ENCODE results near the gene MYH10.

The MYH10 gene

GRCh38 chr17:8470447-8471047 is 160.0 kb downstream of the MYH10 start:
- DNase-seq = no peak

- no peak for DNase-seq
Measured at GRCh38 chr17:8469964-8470363, 160.6 kb downstream of the MYH10 start.

- DNase-seq = no peak
Measured at GRCh38 chr17:8468980-8469379, 161.5 kb downstream of the MYH10 start.

- no peak for DNase-seq
Measured at GRCh38 chr17:8468127-8468526, 162.4 kb downstream of the MYH10 start.

GRCh38 chr17:8467527-8467926 is 163.0 kb downstream of the MYH10 start:
- no peak for DNase-seq

GRCh38 chr17:8466873-8467272 is 163.7 kb downstream of the MYH10 start:
- no peak for DNase-seq

- no peak for DNase-seq
Measured at GRCh38 chr17:8466456-8466855, 164.1 kb downstream of the MYH10 start.

- DNase-seq = no peak
Measured at GRCh38 chr17:8465759-8466158, 164.8 kb downstream of the MYH10 start.

GRCh38 chr17:8465356-8465755 is 165.2 kb downstream of the MYH10 start:
- no peak for DNase-seq

GRCh38 chr17:8464941-8465340 is 165.6 kb downstream of the MYH10 start:
- no peak for DNase-seq

- no peak for DNase-seq
Measured at GRCh38 chr17:8463099-8463498, 167.4 kb downstream of the MYH10 start.

GRCh38 chr17:8462564-8462963 is 168.0 kb downstream of the MYH10 start:
- DNase-seq = no peak

- DNase-seq = no peak
Measured at GRCh38 chr17:8459831-8460230, 170.7 kb downstream of the MYH10 start.

- no peak for DNase-seq
Measured at GRCh38 chr17:8459107-8459506, 171.4 kb downstream of the MYH10 start.

GRCh38 chr17:8458128-8458527 is 172.4 kb downstream of the MYH10 start:
- no peak for DNase-seq

GRCh38 chr17:8455665-8456209 is 174.8 kb downstream of the MYH10 start:
- DNase-seq = no peak

GRCh38 chr17:8453326-8453725 is 177.2 kb downstream of the MYH10 start:
- DNase-seq = no peak

- no peak for DNase-seq
Measured at GRCh38 chr17:8451933-8452614, 178.5 kb downstream of the MYH10 start.

GRCh38 chr17:8448310-8448709 is 182.2 kb downstream of the MYH10 start:
- DNase-seq = no peak

- no peak for DNase-seq
Measured at GRCh38 chr17:8447799-8448198, 182.7 kb downstream of the MYH10 start.

- no peak for DNase-seq
Measured at GRCh38 chr17:8445536-8445935, 185.0 kb downstream of the MYH10 start.

GRCh38 chr17:8444494-8444893 is 186.0 kb downstream of the MYH10 start:
- no peak for DNase-seq

GRCh38 chr17:8443756-8444155 is 186.8 kb downstream of the MYH10 start:
- no peak for DNase-seq

- no peak for DNase-seq
Measured at GRCh38 chr17:8442310-8442709, 188.2 kb downstream of the MYH10 start.

- DNase-seq = no peak
Measured at GRCh38 chr17:8441690-8442089, 188.8 kb downstream of the MYH10 start.

Data from effector CD8-positive, alpha-beta T cell (primary cell).